ENCODE data around the gene MT1B. TPM values are rescaled to one million over a fixed set of nuclear protein-coding genes. Genes with fewer than 3 reads are reported as not detected.
"Not testable (repeated sequence)": the region's sequence is repeated elsewhere in the genome, so short reads cannot be mapped to it uniquely, and the experiment has no call there.

Gene MT1B
- polyA plus RNA-seq, 1 donor, result not detected

GRCh38 chr16:56637814-56638750, 13.6 kb upstream of the MT1B start, which contains the start of gene MT1A:
Gene MT1A (plus strand): TSS chr16:56638666. CDS start chr16:56638739, 73 bp downstream.
- DNase-seq, result no peak

- no peak for DNase-seq
Observed at GRCh38 chr16:56639045-56639444, 12.6 kb upstream of the MT1B start.

GRCh38 chr16:56640076-56640475, 11.6 kb upstream of the MT1B start:
- no peak for DNase-seq

- no peak for DNase-seq
Observed at GRCh38 chr16:56641166-56641565, 10.5 kb upstream of the MT1B start.

GRCh38 chr16:56643080-56643778, 8.5 kb upstream of the MT1B start:
- no peak for DNase-seq

- DNase-seq, result no peak
Observed at GRCh38 chr16:56643833-56644232, 7.9 kb upstream of the MT1B start.

- DNase-seq, result no peak
Observed at GRCh38 chr16:56645311-56645710, 6.4 kb upstream of the MT1B start.

- DNase-seq, result no peak
Observed at GRCh38 chr16:56645838-56646237, 5.8 kb upstream of the MT1B start.

GRCh38 chr16:56647641-56648431, 3.9 kb upstream of the MT1B start:
- no peak for DNase-seq

- DNase-seq, result no peak
Observed at GRCh38 chr16:56649271-56649670, 2.4 kb upstream of the MT1B start.

GRCh38 chr16:56649820-56650219, 1.9 kb upstream of the MT1B start:
- DNase-seq, result no peak

- DNase-seq, result no peak
Observed at GRCh38 chr16:56652600-56652999, 914 bp downstream of the MT1B start.

- DNase-seq, result no peak
Observed at GRCh38 chr16:56653218-56653617, 1.5 kb downstream of the MT1B start.

- no peak for DNase-seq
Observed at GRCh38 chr16:56657555-56658326, 6.1 kb downstream of the MT1B start, which contains the start of gene MT1F. Gene MT1F (plus strand): TSS chr16:56657959. CDS start chr16:56658059, 100 bp downstream.

- no peak for DNase-seq
Observed at GRCh38 chr16:56658327-56658875, 6.7 kb downstream of the MT1B start.

- no peak for DNase-seq
Observed at GRCh38 chr16:56662357-56663354, 11.0 kb downstream of the MT1B start.

GRCh38 chr16:56664506-56664905, 12.8 kb downstream of the MT1B start:
- DNase-seq, result no peak

GRCh38 chr16:56665286-56666261, 13.9 kb downstream of the MT1B start:
- not testable (repeated sequence) for DNase-seq

All from hindlimb muscle (tissue), 1 donor.